NCI-H524 treated with DMSO at 0.1 percent for 48 hours (cell line): ENCODE measurements around the gene KCTD10.
A peak's percentile ranks its signal among the peaks of the same experiment; 100 is the strongest.
"Not testable (repeated sequence)": the region's sequence is repeated elsewhere in the genome, so short reads cannot be mapped to it uniquely, and the experiment has no call there.

Experiments used
- DNase-seq: peaks from one replicate; lab custom pipeline; 2025; lab: John Stamatoyannopoulos, UW

KCTD10 gene

GRCh38 chr12:109418848-109419480 lies 58.1 kb downstream of the KCTD10 start:
- peak; percentile 63 for DNase-seq

- DNase-seq, result not testable (repeated sequence)
Measured at GRCh38 chr12:109406147-109406546, 71.0 kb downstream of the KCTD10 start.

- DNase-seq, result not testable (repeated sequence)
Measured at GRCh38 chr12:109404841-109405240, 72.3 kb downstream of the KCTD10 start.
